HG02571 (cell line): ENCODE data around the gene APOO.

Experiments used
- ATAC-seq: cut with Tn5 transposase; IDR thresholded peaks from one replicate; pipeline ENCODE4 v1.9.1; 2021; ENCODE audit warnings: mild to moderate bottlenecking, moderate library complexity; ENCODE audit not compliant: unreplicated experiment

The APOO gene

DNA sequence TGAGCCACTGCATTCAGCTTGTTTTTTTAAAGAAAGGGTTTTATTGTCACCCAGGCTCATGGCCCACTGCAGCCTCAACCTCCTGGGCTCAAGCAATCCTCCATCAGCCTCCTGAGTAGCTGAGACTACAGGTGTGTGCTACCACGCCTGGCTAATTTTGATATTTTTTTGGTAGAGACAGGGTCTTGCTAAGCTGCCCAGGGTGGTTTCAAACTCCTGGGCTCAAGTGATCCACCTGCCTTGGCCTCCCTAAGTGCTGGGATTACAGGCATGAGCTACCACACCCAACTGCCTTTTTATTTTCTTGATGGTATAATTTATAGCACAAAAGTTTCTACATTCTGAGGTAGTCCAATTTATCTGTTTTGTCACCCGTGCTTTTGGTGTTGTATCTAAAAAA is 85.9 kb downstream of the APOO start:
- no peak for ATAC-seq

GRCh38 chrX:23820235-23820782 is 87.4 kb downstream of the APOO start:
- no peak for ATAC-seq

DNA sequence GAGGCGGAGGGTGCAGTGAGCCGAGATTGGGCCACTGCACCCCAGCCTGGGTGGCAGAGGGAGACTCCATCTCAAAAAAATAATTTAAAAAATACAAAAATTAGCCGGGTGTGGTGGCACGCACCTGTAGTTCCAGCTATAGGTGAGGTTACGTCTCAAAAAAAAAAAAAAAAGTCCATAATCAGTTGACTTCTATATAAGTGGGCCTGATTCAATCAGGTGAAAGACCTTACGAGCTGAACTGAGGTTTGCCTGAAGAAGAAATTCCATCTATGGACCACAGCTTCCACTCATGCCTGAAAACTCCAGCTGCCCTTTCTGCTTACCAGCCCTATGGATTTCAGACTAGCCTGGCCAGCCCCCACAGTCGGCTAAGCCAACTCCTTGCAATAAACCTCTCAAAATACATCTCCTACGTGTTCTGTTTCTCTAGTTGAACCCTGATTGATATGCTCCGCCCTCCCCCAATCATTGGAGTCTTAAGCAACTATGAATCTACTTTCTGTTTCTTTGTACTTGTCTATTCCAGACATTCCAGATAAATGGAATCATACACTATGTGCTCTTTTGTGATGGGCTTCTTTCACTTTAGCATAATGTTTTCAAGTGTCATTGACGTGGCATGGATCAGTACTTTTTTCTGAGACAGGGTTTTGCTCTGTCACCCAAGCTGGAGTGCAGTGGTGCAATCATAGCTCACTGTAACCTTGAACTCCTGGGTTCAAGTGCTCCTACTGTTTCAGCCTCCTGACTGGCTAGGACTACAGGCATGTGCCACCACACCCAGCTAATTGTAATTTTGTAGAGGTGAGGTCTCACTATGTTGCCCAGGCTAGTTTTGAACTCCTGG is 88.1 kb downstream of the APOO start:
- no peak for ATAC-seq

GRCh38 chrX:23817979-23818336 is 89.8 kb downstream of the APOO start:
- no peak for ATAC-seq

DNA sequence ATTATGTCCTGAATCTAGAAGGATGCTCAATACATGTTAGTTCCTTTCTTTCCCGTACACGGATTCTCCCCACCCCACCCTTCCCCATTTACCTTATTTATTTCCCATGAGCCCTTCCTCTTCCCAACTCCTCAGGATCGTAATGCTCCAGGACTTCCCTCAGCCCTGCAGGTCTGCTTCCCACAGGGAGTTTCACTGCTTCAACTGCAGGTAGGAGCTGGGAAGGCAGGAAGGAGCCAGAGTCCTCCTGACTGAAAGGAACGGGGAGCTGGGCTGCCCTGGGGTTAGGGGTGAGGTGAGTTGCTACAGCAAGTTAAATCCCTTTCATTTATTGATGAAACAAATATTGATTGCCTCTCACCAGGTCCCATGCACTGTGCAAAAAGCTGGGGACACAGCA is 91.6 kb downstream of the APOO start:
- ATAC-seq: no peak

GRCh38 chrX:23815376-23815775 is 92.4 kb downstream of the APOO start:
- no peak for ATAC-seq

GRCh38 chrX:23813808-23814207 is 93.9 kb downstream of the APOO start:
- no peak for ATAC-seq

DNA sequence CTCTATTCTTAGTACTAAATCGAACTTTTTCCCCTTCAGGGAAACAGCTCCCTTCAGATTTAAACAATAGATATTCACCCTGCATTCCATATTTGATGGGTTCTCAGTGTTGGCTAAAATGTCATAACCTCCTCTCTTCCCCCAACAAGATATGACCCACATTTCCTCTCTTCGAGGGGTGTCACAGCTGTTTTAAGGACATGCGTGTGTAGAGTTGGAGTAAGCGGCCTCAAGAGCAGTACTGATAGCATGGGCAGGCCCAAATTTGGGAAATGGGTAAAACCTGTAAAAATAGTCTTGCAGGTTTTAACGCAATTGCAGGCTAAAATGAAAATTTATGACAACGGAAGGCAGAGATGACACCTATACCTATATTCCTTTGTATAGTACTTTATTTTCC is 96.1 kb downstream of the APOO start:
- ATAC-seq: no peak

- ATAC-seq: no peak
Observed at GRCh38 chrX:23811108-23811651, 96.6 kb downstream of the APOO start.

GRCh38 chrX:23810279-23810678 is 97.5 kb downstream of the APOO start:
- no peak for ATAC-seq

GRCh38 chrX:23805389-23805788 is 102.3 kb downstream of the APOO start:
- no peak for ATAC-seq

GRCh38 chrX:23804578-23804977 is 103.2 kb downstream of the APOO start:
- ATAC-seq: no peak

DNA sequence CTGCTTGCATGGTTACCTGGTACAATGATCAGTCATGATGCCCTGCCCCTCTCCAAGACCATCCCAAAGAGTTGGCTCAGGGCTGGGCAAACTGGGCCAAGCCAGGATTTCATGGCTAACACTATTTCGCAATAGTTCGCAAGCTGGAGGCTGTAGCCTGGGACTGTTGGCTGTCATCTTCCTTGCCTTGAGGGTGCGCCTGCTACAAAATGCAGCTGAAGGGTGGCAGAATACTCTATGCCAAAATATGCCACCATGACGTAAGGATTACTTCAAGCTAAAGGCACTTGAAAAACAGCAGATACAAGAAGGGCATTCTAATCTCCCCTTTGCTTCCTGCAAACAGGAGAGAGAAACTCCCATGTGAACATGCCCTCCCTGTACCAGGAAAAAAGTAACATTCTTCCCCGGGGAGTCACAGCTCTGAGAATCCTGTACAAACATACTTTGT is 103.8 kb downstream of the APOO start:
- no peak for ATAC-seq

DNA sequence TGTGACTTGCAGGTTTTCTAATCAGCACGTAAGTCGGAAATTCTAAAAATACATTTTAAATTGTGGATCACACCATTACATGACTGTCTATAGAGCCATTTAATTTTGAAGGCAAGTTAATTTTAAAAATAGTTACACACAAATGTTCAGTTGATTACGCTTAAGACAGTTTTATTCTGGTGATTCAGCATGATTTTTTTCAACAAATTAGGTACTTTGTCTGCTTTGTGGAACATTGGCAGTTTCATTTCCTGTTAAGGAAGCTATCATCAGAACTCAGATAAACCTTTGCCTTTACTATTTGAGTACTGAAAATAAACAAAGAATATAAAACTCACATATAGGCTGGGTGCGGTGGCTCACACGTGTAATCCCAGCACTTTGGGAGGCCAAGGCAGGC is 105.3 kb downstream of the APOO start:
- no peak for ATAC-seq

DNA sequence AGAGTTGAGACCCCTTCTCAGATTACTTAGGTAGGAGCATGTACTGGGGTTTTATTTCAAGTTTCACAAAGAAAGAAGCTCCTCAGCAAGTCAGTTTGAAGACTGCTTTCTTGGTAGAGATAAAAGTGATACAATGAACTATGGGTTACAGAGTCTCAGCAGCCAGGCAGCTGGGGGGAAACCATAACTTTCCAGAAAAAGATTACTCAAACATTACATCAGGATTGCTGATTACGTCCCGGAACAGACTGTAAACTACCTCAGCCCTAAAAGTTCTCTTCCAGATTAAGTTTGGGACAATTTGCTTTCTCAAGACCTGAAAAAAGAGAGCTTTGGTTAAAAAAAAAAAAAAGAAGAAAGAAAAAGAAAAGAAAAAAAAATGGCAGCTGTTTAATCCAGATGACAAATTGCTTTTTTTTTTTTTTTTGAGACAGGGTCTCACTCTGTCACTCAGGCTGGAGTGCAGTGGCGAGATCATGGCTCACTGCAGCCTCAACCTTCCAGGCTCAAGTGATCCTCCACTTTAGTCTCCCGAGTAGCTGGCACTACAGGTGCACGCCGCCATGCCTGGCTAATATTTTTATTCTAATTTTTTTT is 108.2 kb downstream of the APOO start:
- no peak for ATAC-seq

- ATAC-seq: no peak
Observed at GRCh38 chrX:23797371-23798128, 110.2 kb downstream of the APOO start.

DNA sequence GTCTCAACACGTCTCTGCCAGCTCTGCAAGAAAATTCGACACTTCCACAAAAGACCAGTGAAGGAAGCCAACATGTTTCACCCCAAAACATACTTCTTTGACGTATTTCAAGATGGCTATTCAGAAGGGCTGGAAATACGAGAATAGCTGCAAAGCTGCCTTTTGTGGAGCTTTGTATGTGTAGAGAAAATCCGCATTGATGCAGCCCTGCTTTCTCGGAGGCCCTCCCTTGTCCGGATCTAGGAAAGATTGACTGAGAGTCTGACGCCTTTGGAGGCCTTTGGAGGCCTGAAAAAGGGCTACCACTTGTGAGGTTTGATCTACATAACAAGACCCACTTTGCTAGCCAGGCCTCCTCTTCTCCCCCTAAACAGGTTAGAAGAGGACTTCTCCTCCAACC is 112.5 kb downstream of the APOO start:
- no peak for ATAC-seq

GRCh38 chrX:23792861-23793553 is 114.7 kb downstream of the APOO start:
- no peak for ATAC-seq

GRCh38 chrX:23790155-23790497 is 117.6 kb downstream of the APOO start:
- ATAC-seq: no peak

GRCh38 chrX:23789386-23790154 is 118.2 kb downstream of the APOO start:
- ATAC-seq: no peak
